GM23338 (cell line): ENCODE results near the gene CADPS. TPM values are rescaled to one million over a fixed set of nuclear protein-coding genes. Genes with fewer than 3 reads are reported as not detected.

ENCODE experiments used
- ATAC-seq: fragments of 200-7000 bp; cut with Tn5 transposase; 3 replicates; pipeline ENCODE4 v1.9.1; 2020
- DNase-seq: peaks from one replicate; pipeline ENCODE4 v3.0.0-alpha.2; 2015; ENCODE audit warnings: low spot score
- H2AFZ ChIP-seq: fragments of 200-600 bp; sonication (generic); 2 replicates; pipeline ENCODE4 v1.8.0; 2016; ENCODE audit warnings: antibody characterized with exemption, mild to moderate bottlenecking, moderate library complexity
- H3F3A ChIP-seq: fragments of 200-600 bp; sonication (generic); replicated peaks from 2 replicates; pipeline ENCODE4 v1.8.0; 2017; ENCODE audit warnings: antibody characterized with exemption, mixed run types, low read depth
- H3K27ac ChIP-seq: fragments of 200-600 bp; sonication (generic); 2 replicates; pipeline ENCODE4 v1.6.1; 2016; ENCODE audit warnings: low read depth
- H3K27me3 ChIP-seq: fragments of 200-600 bp; sonication (generic); 2 replicates; pipeline ENCODE4 v1.8.0; 2016; ENCODE audit warnings: mild to moderate bottlenecking, mixed run types, moderate library complexity; ENCODE audit not compliant: insufficient read depth
- H3K36me3 ChIP-seq: fragments of 200-600 bp; sonication (generic); 2 replicates; pipeline ENCODE4 v1.8.0; 2016; ENCODE audit warnings: mild to moderate bottlenecking; ENCODE audit not compliant: insufficient read depth
- H3K4me1 ChIP-seq: fragments of 200-600 bp; sonication (generic); 2 replicates; pipeline ENCODE4 v1.8.0; 2016; ENCODE audit warnings: mild to moderate bottlenecking, moderate library complexity; ENCODE audit not compliant: insufficient read depth
- H3K4me2 ChIP-seq: fragments of 200-600 bp; sonication (generic); 2 replicates; pipeline ENCODE4 v1.7.1; 2017; ENCODE audit warnings: mixed run types
- H3K4me3 ChIP-seq: fragments of 200-600 bp; sonication (generic); 2 replicates; pipeline ENCODE4 v1.6.1; 2016; ENCODE audit warnings: mixed run types
- H3K79me2 ChIP-seq: fragments of 200-600 bp; sonication (generic); replicated peaks from 2 replicates; pipeline ENCODE4 v1.8.0; 2017; ENCODE audit warnings: mild to moderate bottlenecking; ENCODE audit not compliant: insufficient read depth
- H3K9me2 ChIP-seq: fragments of 200-600 bp; sonication (generic); 2 replicates; pipeline ENCODE4 v1.8.0; 2017; ENCODE audit not compliant: insufficient read depth
- H4K20me1 ChIP-seq: fragments of 200-600 bp; sonication (generic); replicated peaks from 2 replicates; pipeline ENCODE4 v1.8.0; 2017; ENCODE audit warnings: mild to moderate bottlenecking; ENCODE audit not compliant: insufficient read depth
- H3K27ac Mint-ChIP-seq: 2 replicates; pipeline ENCODE4 v1.8.0; 2020; ENCODE audit warnings: inconsistent platforms, mild to moderate bottlenecking, moderate library complexity, mixed read lengths
- H3K27me3 Mint-ChIP-seq: 3 replicates; pipeline ENCODE4 v1.8.0; 2022; ENCODE audit warnings: low read depth, mild to moderate bottlenecking, moderate library complexity, mixed read lengths, inconsistent platforms; ENCODE audit not compliant: insufficient read depth, poor library complexity
- H3K36me3 Mint-ChIP-seq: 3 replicates; pipeline ENCODE4 v1.8.0; 2021; ENCODE audit warnings: low read depth, mild to moderate bottlenecking, inconsistent platforms, moderate library complexity, mixed read lengths
- H3K4me1 Mint-ChIP-seq: 3 replicates; pipeline ENCODE4 v1.8.0; 2020; ENCODE audit warnings: mild to moderate bottlenecking, inconsistent platforms, mixed read lengths
- H3K4me3 Mint-ChIP-seq: 3 replicates; pipeline ENCODE4 v1.8.0; 2021; ENCODE audit warnings: moderate library complexity, mild to moderate bottlenecking, inconsistent platforms, mixed read lengths
- H3K9me3 Mint-ChIP-seq: 3 replicates; pipeline ENCODE4 v1.8.0; 2020; ENCODE audit warnings: moderate library complexity, mild to moderate bottlenecking, inconsistent platforms, mixed read lengths
- CREB1 ChIP-seq: fragments of 250-450 bp; sonication (Bioruptor Pico); IDR thresholded peaks from 2 replicates; pipeline ENCODE4 v1.5.0; 2020; ENCODE audit warnings: low read depth, mild to moderate bottlenecking, moderate library complexity
- ETS1 ChIP-seq: IDR thresholded peaks from 2 replicates; pipeline ENCODE4 v1.6.1; 2016; ENCODE audit warnings: antibody characterized with exemption
- EZH2 ChIP-seq: fragments of 200-600 bp; sonication (generic); IDR thresholded peaks from one replicate; pipeline ENCODE4 v1.8.0; 2017; ENCODE audit warnings: antibody characterized with exemption, mild to moderate bottlenecking, low read depth; ENCODE audit not compliant: unreplicated experiment
- EZH2phosphoT487 ChIP-seq: fragments of 200-600 bp; sonication (generic); IDR thresholded peaks from one replicate; pipeline ENCODE4 v1.8.1; 2018; ENCODE audit warnings: antibody characterized with exemption; ENCODE audit not compliant: unreplicated experiment
- JUNB ChIP-seq: IDR thresholded peaks from one replicate; pipeline ENCODE4 v1.6.1; 2016; ENCODE audit warnings: antibody characterized with exemption; ENCODE audit not compliant: unreplicated experiment
- NANOG ChIP-seq: IDR thresholded peaks from 2 replicates; pipeline ENCODE4 v1.6.1; 2016; ENCODE audit warnings: antibody characterized with exemption, borderline replicate concordance
- REST ChIP-seq: IDR thresholded peaks from one replicate; pipeline ENCODE4 v1.6.1; 2018; ENCODE audit warnings: antibody characterized with exemption; ENCODE audit not compliant: unreplicated experiment
- ZNF114 ChIP-seq: fragments of 250-450 bp; sonication (Bioruptor Pico); IDR thresholded peaks from 2 replicates; pipeline ENCODE4 v1.5.0; 2020; ENCODE audit warnings: mild to moderate bottlenecking, moderate library complexity
- ZNF331 ChIP-seq: fragments of 250-450 bp; sonication (Bioruptor Pico); IDR thresholded peaks from 2 replicates; pipeline ENCODE4 v1.5.0; 2020; ENCODE audit warnings: low read depth, mild to moderate bottlenecking, moderate library complexity
- ZNF462 ChIP-seq: fragments of 250-450 bp; sonication (Bioruptor Pico); IDR thresholded peaks from 2 replicates; pipeline ENCODE4 v1.5.0; 2020; ENCODE audit warnings: mild to moderate bottlenecking, moderate library complexity
- polyA plus RNA-seq: library from polyadenylated mRNA; unstranded; fragments of >200 nt; fragmentation: Nextera tagmentation; extraction: Ambion mirVana; gene quantifications from 2 replicates; pipeline ENCODE4 v1.2.1, GENCODE V29; 2016
- total RNA-seq: library from RNA; depleted of rRNA; stranded (reverse); fragments of >200 nt; shearing (Covaris generic); gene quantifications from 2 replicates; pipeline ENCODE4 v1.2.3, GENCODE V29; 2014

The CADPS gene
- total and polyA plus RNA-seq, 2 experiments from 2014 or later, result 14.7 to 22.0 TPM

- Histone ChIP-seq H4K20me1 (no peaks in the 10 kb centered on the region), H3F3A (no peaks in the 10 kb centered on the region), H3K27me3 (no peaks in the 10 kb centered on the region), H3K27ac (no peak overlapping the region), H3K79me2 (no peaks in the 10 kb centered on the region), H3K9me2 (no peaks in the 10 kb centered on the region), H2AFZ (no peak overlapping the region), H3K4me2 (no peak overlapping the region), H3K4me1 (no peaks in the 10 kb centered on the region), H3K36me3 (no peaks in the 10 kb centered on the region), H3K4me3 (no peak overlapping the region)
- no peak for ATAC-seq
- TF ChIP-seq ZNF331 (CRISPR knock-in tag), result no peak
- Mint-ChIP-seq H3K9me3 (no peaks in the 10 kb centered on the region), H3K27ac (no peak overlapping the region; the same call in 1 of the 2 replicates), H3K4me3 (no peak overlapping the region), H3K36me3 (no peaks in the 10 kb centered on the region), H3K4me1 (no peaks in the 10 kb centered on the region; the same call in none of the 3 replicates), H3K27me3 (no peaks in the 10 kb centered on the region)
- no peak for DNase-seq
Observed at GRCh38 chr3:62562596-62562995, 312.6 kb downstream of the CADPS start.

GRCh38 chr3:62562017-62562416, 313.2 kb downstream of the CADPS start:
- Histone ChIP-seq H3F3A (no peaks in the 10 kb centered on the region), H3K4me3 (no peak overlapping the region), H3K4me1 (no peaks in the 10 kb centered on the region), H3K36me3 (no peaks in the 10 kb centered on the region), H3K27ac (no peak overlapping the region), H3K9me2 (no peaks in the 10 kb centered on the region), H4K20me1 (no peaks in the 10 kb centered on the region), H3K79me2 (no peaks in the 10 kb centered on the region), H3K4me2 (no peak overlapping the region), H3K27me3 (no peaks in the 10 kb centered on the region), H2AFZ (no peak overlapping the region)
- DNase-seq (no peak), ATAC-seq (no peak)
- Mint-ChIP-seq H3K27ac (no peak overlapping the region), H3K4me1 (no peaks in the 10 kb centered on the region; the same call in none of the 3 replicates), H3K9me3 (no peaks in the 10 kb centered on the region), H3K27me3 (peaks cover 2% of the 10 kb centered on the region), H3K4me3 (no peak overlapping the region), H3K36me3 (no peaks in the 10 kb centered on the region)
- TF ChIP-seq EZH2 (no peak), ZNF462 (CRISPR knock-in tag) (no peak), REST (no peak), EZH2phosphoT487 (no peak), ZNF114 (CRISPR knock-in tag) (no peak), CREB1 (CRISPR knock-in tag) (no peak), NANOG (no peak), JUNB (no peak), ETS1 (no peak)
